Ectodermal cell (in vitro differentiated cells): ENCODE measurements around the gene CRADD.

ENCODE experiments used
- H3K27ac ChIP-seq: 2 replicates; pipeline ENCODE4 v1.7.0; 2013; ENCODE audit warnings: mild to moderate bottlenecking, low read depth, low read length; ENCODE audit not compliant: insufficient read depth, poor library complexity, severe bottlenecking
- H3K27me3 ChIP-seq: 2 replicates; pipeline ENCODE4 v1.7.0; 2013; ENCODE audit warnings: mild to moderate bottlenecking, low read length; ENCODE audit not compliant: insufficient read depth, control insufficient read depth, poor library complexity, severe bottlenecking
- H3K36me3 ChIP-seq: one replicate; pipeline ENCODE4 v1.7.0; 2013; ENCODE audit warnings: low read length; ENCODE audit not compliant: control insufficient read depth, insufficient read depth
- H3K4me1 ChIP-seq: one replicate; pipeline ENCODE4 v1.7.0; 2013; ENCODE audit warnings: low read length; ENCODE audit not compliant: control insufficient read depth, insufficient read depth
- H3K4me3 ChIP-seq: 2 replicates; pipeline ENCODE4 v1.7.0; 2013; ENCODE audit warnings: low read depth, low read length, control low read depth; ENCODE audit not compliant: insufficient read depth
- H3K9me3 ChIP-seq: 2 replicates; pipeline ENCODE4 v1.7.0; 2013; ENCODE audit warnings: mild to moderate bottlenecking, low read length, moderate library complexity; ENCODE audit not compliant: control insufficient read depth
- WGBS, 2 experiments: methylation state at CpG; one replicate each; pipeline ENCODE4 v1.1.7; 2013; ENCODE audit warnings: missing lambda C conversion rate in 2 of 2; 5-methylcytosine and 5-hydroxymethylcytosine counted together

The CRADD gene

DNA sequence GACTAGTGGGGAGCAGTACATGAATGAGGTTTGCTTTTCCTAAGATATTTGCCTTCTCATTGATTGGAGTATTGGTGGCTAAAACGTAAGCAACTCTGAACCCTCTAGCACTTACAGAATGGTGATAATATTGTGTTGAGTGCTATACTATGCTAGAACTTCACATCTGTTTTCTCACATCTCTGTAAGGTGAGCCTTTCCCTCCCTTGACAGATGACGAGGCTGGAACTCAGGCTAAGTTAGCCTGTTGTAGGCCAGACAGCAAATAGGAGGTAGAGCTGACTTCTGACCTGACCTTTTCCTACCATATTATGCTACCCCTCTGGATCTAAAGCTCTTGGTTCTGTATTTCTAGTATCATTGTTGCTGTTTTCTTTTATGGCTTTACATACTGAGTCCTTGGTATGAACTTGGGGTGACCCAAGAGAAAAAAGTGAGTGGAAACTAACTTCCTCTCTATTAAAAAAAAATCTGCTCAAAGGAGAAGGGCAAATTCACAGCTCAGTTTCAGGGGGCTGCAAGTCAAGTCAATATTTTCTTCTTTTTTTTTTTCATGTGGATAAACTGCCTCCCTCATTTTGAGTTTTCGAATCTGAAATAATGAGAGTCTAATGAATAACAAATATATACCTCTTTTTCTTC is 85.9 kb downstream of the CRADD start:
- Histone ChIP-seq H3K4me3 (no peak overlapping the region), H3K4me1 (no peaks in the 10 kb centered on the region), H3K9me3 (no peaks in the 10 kb centered on the region), H3K27ac (no peak overlapping the region), H3K27me3 (no peaks in the 10 kb centered on the region), H3K36me3 (no peaks in the 10 kb centered on the region)
- WGBS, 2 experiments, result 88 to 95% methylated on average over 2 of the region's 3 CpGs

DNA sequence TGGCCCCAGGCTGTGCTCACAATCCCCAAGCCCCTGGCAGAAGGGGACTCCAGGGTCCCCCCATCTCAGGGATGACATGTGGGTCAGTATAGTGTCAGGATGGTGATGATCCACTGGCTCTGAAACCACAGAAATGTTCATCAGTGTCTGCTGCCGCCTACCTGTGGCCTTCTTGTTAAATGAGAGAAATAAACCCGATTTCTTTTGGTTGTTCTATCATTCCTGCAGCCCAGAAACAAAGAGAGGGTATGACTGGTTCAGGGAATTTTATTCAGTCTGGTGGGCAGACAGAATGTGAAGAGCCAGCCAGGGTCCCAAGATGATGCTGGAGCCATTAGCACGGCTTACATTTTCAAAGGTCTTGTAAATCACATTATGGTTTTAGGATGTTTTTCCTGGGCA is 86.6 kb downstream of the CRADD start:
- Histone ChIP-seq H3K27ac (no peak overlapping the region), H3K4me3 (no peak overlapping the region), H3K4me1 (no peaks in the 10 kb centered on the region), H3K36me3 (no peaks in the 10 kb centered on the region), H3K9me3 (no peaks in the 10 kb centered on the region), H3K27me3 (no peaks in the 10 kb centered on the region)
- WGBS, 2 experiments, result 85 to 87% methylated on average over 3 of the region's 3 CpGs

DNA sequence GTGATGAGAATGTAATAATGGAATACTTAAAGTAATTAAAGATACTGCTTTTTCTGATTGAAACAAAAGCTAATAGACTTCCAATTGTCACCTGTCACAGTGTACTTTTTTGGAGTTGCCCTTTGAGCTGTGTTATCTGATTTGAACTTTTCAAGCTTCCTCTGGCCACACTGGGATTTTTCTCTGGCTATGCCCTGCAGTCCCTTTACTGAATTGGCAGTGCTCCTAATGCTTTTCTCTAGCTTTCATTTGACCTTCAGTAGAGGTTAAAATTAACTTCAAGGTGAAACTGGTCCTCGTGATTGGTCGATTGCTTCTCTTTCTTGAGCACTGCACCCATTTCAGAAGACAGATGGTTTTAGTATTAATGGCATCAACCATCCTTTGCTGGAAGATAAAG is 89.2 kb downstream of the CRADD start:
- no peaks in the 10 kb centered on the region for H3K9me3 ChIP-seq
- 95 to 100% methylated on average over 2 of the region's 2 CpGs for WGBS, 2 experiments
- H3K4me1 ChIP-seq, result no peaks in the 10 kb centered on the region
- H3K27me3 ChIP-seq, result no peaks in the 10 kb centered on the region
- H3K36me3 ChIP-seq, result no peaks in the 10 kb centered on the region
- H3K4me3 ChIP-seq, result no peak overlapping the region
- no peak overlapping the region for H3K27ac ChIP-seq

DNA sequence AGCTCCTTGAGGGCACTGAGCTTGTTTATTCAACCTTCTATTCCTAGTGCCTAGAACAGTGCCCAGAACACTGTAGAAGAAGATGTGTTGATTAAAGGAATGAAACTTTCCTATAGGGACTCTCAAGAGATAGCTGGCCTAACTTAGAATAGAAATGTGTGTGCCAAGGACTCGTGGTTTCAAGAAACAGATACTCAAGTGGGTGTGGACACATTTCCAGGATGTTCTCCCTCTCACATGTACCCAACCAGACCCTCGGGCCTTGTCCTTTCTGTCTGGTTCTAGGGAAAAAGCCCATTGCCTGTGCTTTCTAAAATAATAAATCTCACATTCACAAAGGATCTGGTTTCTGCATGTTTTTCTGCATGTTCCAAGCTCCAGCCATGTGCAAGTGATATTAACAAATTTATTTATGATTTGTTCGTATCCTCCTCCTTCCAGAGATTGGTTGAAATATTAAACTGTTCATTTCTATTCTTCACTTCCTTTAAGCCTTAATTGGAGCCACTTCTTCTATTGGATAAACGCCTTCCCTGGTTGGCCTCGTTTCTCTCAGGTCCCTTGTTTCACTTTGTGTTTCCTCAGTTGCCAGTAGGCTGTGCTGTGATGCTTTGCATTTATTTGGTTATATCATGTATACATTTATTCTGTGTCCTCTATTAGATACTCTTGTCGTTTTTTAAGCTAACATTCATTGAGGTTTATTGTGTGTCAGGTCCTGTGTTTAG is 89.8 kb downstream of the CRADD start:
- Histone ChIP-seq H3K9me3 (no peaks in the 10 kb centered on the region), H3K27me3 (no peaks in the 10 kb centered on the region), H3K27ac (no peak overlapping the region), H3K4me1 (no peaks in the 10 kb centered on the region), H3K4me3 (no peak overlapping the region), H3K36me3 (no peaks in the 10 kb centered on the region)
- 66 to 75% methylated on average over 4 to 6 of the region's 6 CpGs for WGBS, 2 experiments

DNA sequence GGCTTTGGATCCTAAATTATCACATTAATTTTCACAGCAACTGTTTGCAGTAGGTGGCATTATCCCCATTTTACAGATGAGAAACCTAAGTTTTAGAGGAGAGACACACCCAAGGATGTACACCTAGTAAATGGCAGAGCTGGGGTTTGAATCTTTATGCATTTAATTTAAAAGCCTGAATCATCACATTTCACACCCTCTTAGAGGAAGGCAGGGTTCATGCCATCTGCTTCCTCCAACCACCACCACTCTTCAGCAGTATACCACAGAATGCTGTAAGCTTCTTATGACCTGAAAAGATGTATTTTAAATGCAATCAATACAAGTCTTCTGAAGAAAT is 90.3 kb downstream of the CRADD start:
- Histone ChIP-seq H3K36me3 (no peaks in the 10 kb centered on the region), H3K4me1 (no peaks in the 10 kb centered on the region), H3K9me3 (no peaks in the 10 kb centered on the region), H3K4me3 (no peak overlapping the region), H3K27me3 (no peaks in the 10 kb centered on the region), H3K27ac (no peak overlapping the region)

DNA sequence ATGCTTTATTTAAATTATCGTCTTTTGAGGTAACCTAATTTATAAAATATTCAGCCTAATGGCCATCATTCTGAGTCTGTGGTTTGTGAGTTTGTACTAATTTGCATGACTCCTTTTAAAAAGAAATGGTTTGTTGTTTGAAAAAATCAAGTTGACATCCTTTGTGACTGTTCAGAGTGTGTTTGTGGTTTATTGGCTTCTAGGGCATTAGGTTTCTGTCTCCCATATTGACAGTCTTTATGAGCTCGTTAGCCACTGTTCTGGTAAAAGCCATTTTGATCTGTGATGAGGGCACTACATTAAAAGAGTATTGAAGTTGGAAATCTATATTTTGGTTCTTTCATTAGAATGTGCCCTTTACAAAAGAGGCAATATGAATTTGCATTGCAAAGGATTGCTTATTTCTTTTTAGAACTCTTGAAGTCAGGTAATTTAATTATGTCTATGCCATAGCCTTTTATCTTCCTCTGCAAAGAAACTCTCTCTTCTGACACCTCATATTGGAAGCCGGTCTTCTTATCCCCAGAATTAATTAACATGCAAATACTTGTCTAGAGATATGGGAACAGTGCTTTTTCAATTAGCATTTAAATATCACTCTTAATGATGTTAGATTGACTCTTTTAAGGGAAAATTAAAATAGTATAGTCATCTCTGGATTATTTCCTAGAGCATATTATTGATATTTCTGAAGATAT is 95.0 kb downstream of the CRADD start:
- Histone ChIP-seq H3K4me1 (no peaks in the 10 kb centered on the region), H3K27me3 (no peaks in the 10 kb centered on the region), H3K27ac (no peak overlapping the region), H3K9me3 (no peaks in the 10 kb centered on the region), H3K36me3 (no peaks in the 10 kb centered on the region), H3K4me3 (no peak overlapping the region)
- whole genome bisulfite sequencing, 2 experiments, result 88 to 93% methylated on average over 1 to 2 of the region's 3 CpGs

DNA sequence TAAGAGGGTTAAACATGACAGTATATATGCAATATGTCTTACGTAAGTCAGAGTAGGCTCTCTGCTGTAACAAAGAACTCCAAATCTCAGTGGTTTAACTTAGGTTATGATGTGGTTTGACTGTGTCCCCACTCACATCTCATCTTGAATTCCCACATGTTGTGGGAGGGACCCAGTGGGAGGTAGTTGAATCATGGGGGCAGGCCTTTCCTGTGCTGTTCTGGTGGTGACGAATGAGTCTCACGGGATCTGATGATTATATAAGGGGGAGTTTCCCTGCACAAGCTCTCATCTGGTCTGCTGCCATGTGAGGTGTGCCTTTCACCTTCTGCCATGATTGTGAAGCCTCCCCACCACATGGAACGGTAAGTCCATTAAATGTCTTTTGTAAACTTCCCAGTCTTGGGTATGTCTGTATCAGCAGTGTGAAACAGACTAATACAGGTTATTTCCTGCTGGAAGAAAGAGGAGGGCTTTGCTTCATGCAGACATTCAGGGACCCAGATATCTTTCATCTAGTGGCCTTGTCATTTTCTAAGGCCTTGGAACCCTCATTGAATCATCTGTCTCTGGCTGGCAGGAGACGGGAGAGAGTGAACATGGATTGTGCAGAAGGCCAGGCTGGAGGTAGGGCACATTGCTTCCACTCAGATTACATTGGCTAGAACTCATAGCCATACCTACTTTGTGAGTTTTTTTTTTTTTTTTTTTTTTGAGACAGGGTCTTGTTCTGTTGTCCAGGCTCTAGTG is 96.1 kb downstream of the CRADD start:
- WGBS, 2 experiments, result 92 to 94% methylated on average over 4 to 5 of the region's 5 CpGs
- Histone ChIP-seq H3K9me3 (no peaks in the 10 kb centered on the region), H3K4me3 (no peak overlapping the region), H3K4me1 (no peaks in the 10 kb centered on the region), H3K27me3 (no peaks in the 10 kb centered on the region), H3K27ac (no peak overlapping the region), H3K36me3 (no peaks in the 10 kb centered on the region)

DNA sequence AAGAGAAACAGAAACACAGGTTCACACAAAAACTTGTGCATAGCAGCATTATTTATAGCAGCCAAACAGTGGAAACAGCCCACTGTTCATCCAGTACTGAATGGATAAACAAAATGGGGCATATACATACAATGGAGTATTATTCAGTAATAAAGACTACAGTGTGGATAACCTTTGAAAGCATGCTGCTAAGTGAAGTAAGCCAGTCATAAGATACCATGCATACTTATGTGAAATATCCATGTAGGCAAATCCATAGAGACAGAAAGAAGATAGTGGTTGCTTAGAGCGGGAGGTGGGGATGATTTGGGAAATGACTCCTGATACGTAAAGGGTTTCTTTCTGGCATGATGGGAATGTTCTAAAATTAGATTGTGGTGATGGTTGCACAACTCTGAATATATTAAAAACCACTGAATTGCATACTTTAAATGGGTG is 99.4 kb downstream of the CRADD start:
- WGBS, 2 experiments, result 89 to 95% methylated on average over 2 of the region's 2 CpGs

DNA sequence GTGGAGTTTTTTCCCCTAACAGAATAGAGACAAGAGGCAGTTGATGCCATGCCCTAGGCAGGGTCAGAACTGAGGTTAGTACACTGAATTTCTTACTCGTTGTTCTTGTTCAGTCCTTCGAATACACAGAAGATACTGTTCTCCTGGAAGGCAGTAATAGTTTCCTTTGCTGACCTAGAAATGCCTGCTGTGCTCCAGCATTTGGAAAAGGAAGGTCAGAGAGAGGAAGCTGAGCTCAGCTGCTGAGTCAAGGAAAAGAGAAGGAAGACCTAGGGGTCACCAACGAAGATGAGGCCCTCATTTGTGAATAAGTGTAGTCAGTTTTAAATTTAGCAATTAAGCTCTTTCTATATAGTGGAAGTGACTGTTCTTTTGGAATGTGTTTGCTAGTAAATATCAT is 100.1 kb downstream of the CRADD start:
- no peak overlapping the region for H3K27ac ChIP-seq
- WGBS, 2 experiments, result 81 to 86% methylated on average over 3 of the region's 3 CpGs
- H3K27me3 ChIP-seq, result no peaks in the 10 kb centered on the region
- no peaks in the 10 kb centered on the region for H3K36me3 ChIP-seq
- H3K4me1 ChIP-seq, result no peaks in the 10 kb centered on the region
- no peaks in the 10 kb centered on the region for H3K9me3 ChIP-seq
- H3K4me3 ChIP-seq, result no peak overlapping the region

More for the DNA sequence above, 99.4 kb downstream of the CRADD start:
- Histone ChIP-seq H3K27ac (no peak overlapping the region), H3K9me3 (no peaks in the 10 kb centered on the region), H3K4me1 (no peaks in the 10 kb centered on the region), H3K36me3 (no peaks in the 10 kb centered on the region), H3K4me3 (no peak overlapping the region), H3K27me3 (no peaks in the 10 kb centered on the region)

DNA sequence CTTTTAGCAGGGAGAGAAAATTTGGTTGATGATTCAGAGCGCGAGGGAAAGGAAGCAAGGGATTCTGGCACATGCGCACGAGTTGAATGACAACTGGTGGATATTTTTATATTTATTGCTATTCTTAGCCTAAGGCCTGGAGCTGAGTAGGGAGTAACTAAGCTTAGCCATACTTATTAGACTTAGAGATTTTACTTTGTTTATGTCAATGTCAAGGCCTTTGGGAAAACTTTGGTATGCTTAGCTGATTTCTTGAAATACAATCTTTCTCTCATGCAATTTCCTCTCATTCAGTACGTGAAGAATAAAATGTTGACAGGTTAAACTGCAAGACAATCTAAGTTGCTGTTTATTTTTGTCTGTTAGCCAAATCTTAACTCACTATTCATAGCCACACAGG is 101.1 kb downstream of the CRADD start:
- Histone ChIP-seq H3K27me3 (no peaks in the 10 kb centered on the region), H3K9me3 (no peaks in the 10 kb centered on the region), H3K4me3 (no peak overlapping the region), H3K27ac (no peak overlapping the region), H3K4me1 (no peaks in the 10 kb centered on the region), H3K36me3 (no peaks in the 10 kb centered on the region)
- 96 to 98% methylated on average over 4 of the region's 5 CpGs for WGBS, 2 experiments
